IMR-90 (cell line): ENCODE measurements around the gene MUC5B. TPM values are rescaled to one million over a fixed set of nuclear protein-coding genes. Genes with fewer than 3 reads are reported as not detected.

Experiments
- ATAC-seq: fragments of 200-7000 bp; cut with Tn5 transposase; 2 replicates; pipeline ENCODE4 v1.9.1; 2020; ENCODE audit warnings: low read depth, mild to moderate bottlenecking, moderate library complexity
- BruUV-seq: library from RNA; stranded (reverse); fragments of 400-500 nt; replicated peaks from 2 replicates; lab custom pipeline; 2021; lab: Mats Ljungman, UMichigan
- CTCF ChIA-PET: fragments of 300-600 bp; formaldehyde crosslinking; extraction: SDS; loops from one replicate; lab custom pipeline; 2021; ENCODE audit warnings: antibody characterized with exemption; lab: Yijun Ruan, JAX
- POLR2A ChIA-PET: fragments of 300-600 bp; sonication (Branson Sonifier 250); formaldehyde crosslinking; loops from one replicate; lab custom pipeline; 2022; ENCODE audit warnings: antibody characterized with exemption; ENCODE audit not compliant: unreplicated experiment; lab: Charles Lee
- DNase-seq: peaks from one replicate; pipeline ENCODE4 v3.0.0; 2013
- H2AFZ ChIP-seq: replicated peaks from 2 replicates; pipeline ENCODE3; 2013; ENCODE audit warnings: low read length, mild to moderate bottlenecking; ENCODE audit not compliant: poor library complexity
- H2AK5ac ChIP-seq: 2 replicates; pipeline ENCODE4 v1.6.1; 2013; ENCODE audit warnings: low read depth, low read length, inconsistent platforms
- H2AK9ac ChIP-seq: replicated peaks from 2 replicates; pipeline ENCODE3; 2013; ENCODE audit warnings: mild to moderate bottlenecking, low read depth, low read length, moderate library complexity; ENCODE audit not compliant: poor library complexity
- H2BK120ac ChIP-seq: 2 replicates; pipeline ENCODE4 v1.6.1; 2013; ENCODE audit warnings: low read depth, low read length, inconsistent platforms
- H2BK15ac ChIP-seq: 3 replicates; pipeline ENCODE4 v1.6.1; 2013; ENCODE audit warnings: low read depth, low read length, inconsistent platforms
- H2BK20ac ChIP-seq: 2 replicates; pipeline ENCODE4 v1.6.1; 2013; ENCODE audit warnings: low read depth, mild to moderate bottlenecking, inconsistent platforms, low read length, moderate library complexity
- H2BK5ac ChIP-seq: 2 replicates; pipeline ENCODE4 v1.6.1; 2013; ENCODE audit warnings: mild to moderate bottlenecking, low read depth, low read length, inconsistent platforms; ENCODE audit not compliant: poor library complexity, severe bottlenecking
- H3K14ac ChIP-seq: replicated peaks from 2 replicates; pipeline ENCODE4 v1.6.1; 2013; ENCODE audit warnings: low read depth, low read length, inconsistent platforms
- H3K18ac ChIP-seq: 2 replicates; pipeline ENCODE4 v1.6.1; 2013; ENCODE audit warnings: low read depth, low read length, control low read depth
- H3K23ac ChIP-seq: 2 replicates; pipeline ENCODE4 v1.6.1; 2013; ENCODE audit warnings: low read depth, low read length, inconsistent platforms
- H3K27ac ChIP-seq: 2 replicates; pipeline ENCODE4 v1.5.1; 2013; ENCODE audit warnings: mild to moderate bottlenecking, control low read depth, low read length; ENCODE audit not compliant: insufficient read depth
- H3K27me3 ChIP-seq: 2 replicates; pipeline ENCODE4 v1.6.1; 2013; ENCODE audit warnings: low read length; ENCODE audit not compliant: control insufficient read depth, insufficient read depth
- H3K36me3 ChIP-seq: 2 replicates; pipeline ENCODE4 v1.6.1; 2013; ENCODE audit warnings: low read length, mixed read lengths; ENCODE audit not compliant: control insufficient read depth, insufficient read depth
- H3K4ac ChIP-seq: 2 replicates; pipeline ENCODE4 v1.6.1; 2013; ENCODE audit warnings: low read depth, low read length, inconsistent platforms
- H3K4me1 ChIP-seq: 2 replicates; pipeline ENCODE4 v1.6.1; 2013; ENCODE audit warnings: low read length, mixed read lengths; ENCODE audit not compliant: control insufficient read depth, insufficient read depth
- H3K4me2 ChIP-seq: 2 replicates; pipeline ENCODE4 v1.6.1; 2013; ENCODE audit warnings: low read depth, mild to moderate bottlenecking, control low read depth, low read length, moderate library complexity
- H3K4me3 ChIP-seq: 2 replicates; pipeline ENCODE4 v1.5.1; 2013; ENCODE audit warnings: low read depth, mild to moderate bottlenecking, control low read depth, low read length, moderate library complexity; ENCODE audit not compliant: insufficient read depth
- H3K56ac ChIP-seq: 2 replicates; pipeline ENCODE4 v1.6.1; 2013; ENCODE audit warnings: low read length, inconsistent platforms; ENCODE audit not compliant: insufficient read depth; ENCODE audit errors: extremely low read depth
- H3K79me1 ChIP-seq, 2 experiments: 2 replicates each; pipeline ENCODE4 v1.6.1; 2013; ENCODE audit warnings: low read length in 2 of 2, inconsistent platforms in 1 of 2, low read depth in 1 of 2
- H3K9ac ChIP-seq: 2 replicates; pipeline ENCODE4 v1.6.1; 2013; ENCODE audit warnings: low read depth, low read length, control low read depth
- H3K9me1 ChIP-seq: 2 replicates; pipeline ENCODE4 v1.6.1; 2013; ENCODE audit warnings: low read length, inconsistent platforms; ENCODE audit not compliant: insufficient read depth
- H3K9me3 ChIP-seq: 2 replicates; pipeline ENCODE4 v1.6.1; 2013; ENCODE audit warnings: low read length; ENCODE audit not compliant: control insufficient read depth, insufficient read depth
- H4K20me1 ChIP-seq: 2 replicates; pipeline ENCODE4 v1.6.1; 2013; ENCODE audit warnings: low read length, inconsistent platforms; ENCODE audit not compliant: insufficient read depth
- H4K5ac ChIP-seq: 2 replicates; pipeline ENCODE4 v1.6.1; 2013; ENCODE audit warnings: mild to moderate bottlenecking, low read depth, low read length, control low read depth
- H4K8ac ChIP-seq, 2 experiments: 2 replicates each; pipeline ENCODE4 v1.6.1; 2013; ENCODE audit warnings: low read depth in 2 of 2, low read length in 2 of 2, control low read depth in 1 of 2, inconsistent platforms in 1 of 2
- H4K91ac ChIP-seq: 2 replicates; pipeline ENCODE4 v1.6.1; 2013; ENCODE audit warnings: low read depth, low read length, inconsistent platforms; ENCODE audit not compliant: insufficient read depth
- BHLHE40 ChIP-seq: fragments of 150-350 bp; IDR thresholded peaks from 2 replicates; pipeline ENCODE4 v1.6.1; 2016; ENCODE audit warnings: mild to moderate bottlenecking, low read depth, low read length
- CEBPB ChIP-seq: IDR thresholded peaks from 2 replicates; pipeline ENCODE4 v1.6.1; 2012; ENCODE audit warnings: low read depth, low read length, improper control_type of control experiment
- CHD1 ChIP-seq: IDR thresholded peaks from 2 replicates; pipeline ENCODE4 v1.6.1; 2012; ENCODE audit warnings: low read depth, low read length, improper control_type of control experiment
- CTCF ChIP-seq: conservative IDR thresholded peaks from 2 replicates; pipeline ENCODE4 v1.5.1; 2012; ENCODE audit warnings: mild to moderate bottlenecking, low read depth, low read length, improper control_type of control experiment
- MAFK ChIP-seq: IDR thresholded peaks from 2 replicates; pipeline ENCODE4 v1.6.1; 2012; ENCODE audit warnings: low read depth, low read length, improper control_type of control experiment
- MAZ ChIP-seq: IDR thresholded peaks from 2 replicates; pipeline ENCODE4 v1.6.1; 2012; ENCODE audit warnings: low read depth, mild to moderate bottlenecking, low read length, improper control_type of control experiment, moderate library complexity, borderline replicate concordance
- NFE2L2 ChIP-seq: fragments of 150-350 bp; IDR thresholded peaks from 2 replicates; pipeline ENCODE4 v1.6.1; 2016; ENCODE audit warnings: low read depth, mild to moderate bottlenecking, low read length
- RAD21 ChIP-seq: IDR thresholded peaks from 2 replicates; pipeline ENCODE4 v1.6.1; 2012; ENCODE audit warnings: low read length, improper control_type of control experiment
- RCOR1 ChIP-seq: IDR thresholded peaks from 2 replicates; pipeline ENCODE4 v1.6.1; 2012; ENCODE audit warnings: mild to moderate bottlenecking, low read length, improper control_type of control experiment; ENCODE audit not compliant: insufficient replicate concordance
- RFX5 ChIP-seq: IDR thresholded peaks from 2 replicates; pipeline ENCODE4 v1.8.0; 2012; ENCODE audit warnings: low read depth, mild to moderate bottlenecking, low read length, moderate library complexity
- SMC3 ChIP-seq: fragments of 150-350 bp; IDR thresholded peaks from 2 replicates; pipeline ENCODE4 v1.6.1; 2016; ENCODE audit warnings: low read depth, mild to moderate bottlenecking, antibody characterized with exemption, low read length, moderate library complexity
- WGBS, 2 experiments: methylation state at CpG; one replicate each; pipeline versions ENCODE4 v1.1.5 to v1.1.7; 2013; ENCODE audit warnings: missing lambda C conversion rate in 2 of 2; ENCODE audit not compliant: insufficient read length in 1 of 2; ENCODE audit errors: extremely low coverage in 2 of 2; 5-methylcytosine and 5-hydroxymethylcytosine counted together
- dilution Hi-C: fragments of 300-500 bp; cut with HindIII; formaldehyde crosslinking; loops from one replicate; pipeline ENCODE4 v1.14.3; 2018; ENCODE audit warnings: low sequenced_read_pairs; ENCODE audit not compliant: unreplicated experiment
- in situ Hi-C: fragments of 300-500 bp; cut with MboI; formaldehyde crosslinking; loops from 3 replicates; pipeline ENCODE4 v1.14.3; 2019; ENCODE audit warnings: low sequenced_read_pairs, inconsistent platforms, mixed read lengths
- intact Hi-C: fragments of 100-400 bp; cut with micrococcal nuclease; formaldehyde crosslinking; loops from 2 replicates; pipeline ENCODE4 v1.10.0; 2022
- polyA plus RNA-seq, 3 experiments: library from polyadenylated mRNA; depleted of rRNA; stranded (reverse); fragments of >200 nt; gene quantifications; 2 replicates each; pipeline ENCODE4 v1.2.3, GENCODE V29; 2012; ENCODE audit warnings: low replicate concordance in 1 of 3
- total RNA-seq: library from RNA; depleted of rRNA; stranded (reverse); fragments of >200 nt; gene quantifications from 2 replicates; pipeline ENCODE4 v1.2.3, GENCODE V29; 2012
- TF ChIP-seq, protein P1 (sequence below): fragments of 150-350 bp; IDR thresholded peaks from 2 replicates; pipeline ENCODE4 v1.6.1; 2017; ENCODE audit warnings: mild to moderate bottlenecking, antibody characterized with exemption, low read length, low read depth
- TF ChIP-seq, protein P2 (sequence below): fragments of 150-350 bp; IDR thresholded peaks from 2 replicates; pipeline ENCODE4 v1.6.1; 2016; ENCODE audit warnings: low read depth, mild to moderate bottlenecking, low read length, moderate library complexity, borderline replicate concordance

MUC5B gene
- total and polyA plus RNA-seq, 2 of the 4 experiments (the other 2 are of a cell fraction), result not detected

GRCh38 chr11:1174441-1175370, 48.2 kb upstream of the MUC5B start:
- Histone ChIP-seq H3K9me1 (no peaks in the 10 kb centered on the region), H3K4me3 (no peak overlapping the region), H3K36me3 (no peaks in the 10 kb centered on the region), H4K91ac (no peak overlapping the region), H3K4ac (no peak overlapping the region), H2BK120ac (no peak overlapping the region), H3K4me1 (no peaks in the 10 kb centered on the region), H4K8ac (no peak overlapping the region), H2AK5ac (no peak overlapping the region), H2AK9ac (no peak overlapping the region), H4K20me1 (no peaks in the 10 kb centered on the region), H3K23ac (no peak overlapping the region), H2BK15ac (no peak overlapping the region), H3K4me2 (no peak overlapping the region), H3K27me3 (no peaks in the 10 kb centered on the region), H2BK5ac (no peak overlapping the region), H3K79me1 (no peaks in the 10 kb centered on the region), H3K18ac (no peak overlapping the region), H3K9me3 (peaks cover 2% of the 10 kb centered on the region; the same call in 1 of the 2 replicates), H4K5ac (no peak overlapping the region), H3K56ac (no peak overlapping the region), H3K27ac (no peak overlapping the region), H3K9ac (no peak overlapping the region), H3K14ac (no peak overlapping the region), H2BK20ac (no peak overlapping the region), H2AFZ (no peak overlapping the region)
- dilution Hi-C loops, result no loop called here
- in situ Hi-C loops, result no loop called here
- intact Hi-C loops, result no loop called here
- WGBS, 2 experiments, result 85% methylated on average over 17 of the region's 39 CpGs; no CpG with 5 or more reads in 1 of the 2 experiments
- ChIA-PET POLR2A (no interaction called here), CTCF (no interaction called here)
- DNase-seq (no peak), ATAC-seq (no peak)
- no TSS peak for BruUV-seq
- TF ChIP-seq, protein P1, sequence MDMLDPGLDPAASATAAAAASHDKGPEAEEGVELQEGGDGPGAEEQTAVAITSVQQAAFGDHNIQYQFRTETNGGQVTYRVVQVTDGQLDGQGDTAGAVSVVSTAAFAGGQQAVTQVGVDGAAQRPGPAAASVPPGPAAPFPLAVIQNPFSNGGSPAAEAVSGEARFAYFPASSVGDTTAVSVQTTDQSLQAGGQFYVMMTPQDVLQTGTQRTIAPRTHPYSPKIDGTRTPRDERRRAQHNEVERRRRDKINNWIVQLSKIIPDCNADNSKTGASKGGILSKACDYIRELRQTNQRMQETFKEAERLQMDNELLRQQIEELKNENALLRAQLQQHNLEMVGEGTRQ, result no peak
- TF ChIP-seq SMC3, result no peak
- no peak for TF ChIP-seq NFE2L2
- no peak for TF ChIP-seq MAFK
- no peak for TF ChIP-seq CHD1
- no peak for TF ChIP-seq CTCF
- no peak for TF ChIP-seq MAZ
- no peak for TF ChIP-seq RFX5
- no peak for TF ChIP-seq BHLHE40
- no peak for TF ChIP-seq RAD21
- TF ChIP-seq RCOR1, result no peak
- TF ChIP-seq, protein P2, sequence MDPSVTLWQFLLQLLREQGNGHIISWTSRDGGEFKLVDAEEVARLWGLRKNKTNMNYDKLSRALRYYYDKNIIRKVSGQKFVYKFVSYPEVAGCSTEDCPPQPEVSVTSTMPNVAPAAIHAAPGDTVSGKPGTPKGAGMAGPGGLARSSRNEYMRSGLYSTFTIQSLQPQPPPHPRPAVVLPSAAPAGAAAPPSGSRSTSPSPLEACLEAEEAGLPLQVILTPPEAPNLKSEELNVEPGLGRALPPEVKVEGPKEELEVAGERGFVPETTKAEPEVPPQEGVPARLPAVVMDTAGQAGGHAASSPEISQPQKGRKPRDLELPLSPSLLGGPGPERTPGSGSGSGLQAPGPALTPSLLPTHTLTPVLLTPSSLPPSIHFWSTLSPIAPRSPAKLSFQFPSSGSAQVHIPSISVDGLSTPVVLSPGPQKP, result no peak
- no peak for TF ChIP-seq CEBPB
